Measurements from ENCODE around the gene ITGA2.
A peak's percentile ranks its signal among the peaks of the same experiment; 100 is the strongest.

DNA sequence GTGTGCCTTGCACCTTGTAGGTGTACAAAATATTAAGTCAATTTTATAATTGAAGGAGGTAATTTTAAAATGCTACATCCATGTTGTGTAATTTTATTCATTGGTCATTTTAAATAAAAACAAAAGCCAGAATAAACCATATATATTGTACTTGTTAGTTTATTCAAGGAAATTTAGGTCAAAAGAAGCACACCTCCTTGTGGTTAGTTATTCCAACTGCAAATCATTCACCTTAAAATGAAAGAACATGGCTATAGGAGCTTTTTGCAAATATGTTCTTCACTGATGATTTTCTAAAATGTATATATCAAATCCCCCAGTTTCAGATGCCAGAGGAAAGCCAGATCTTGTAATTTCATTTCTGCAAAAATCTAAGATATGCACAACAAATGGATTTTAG, 125.8 kb downstream of the ITGA2 start:
- no peak for TF ChIP-seq POLR2AphosphoS5 (IDR thresholded peaks at IDR 0.05)
- TF ChIP-seq, protein P1, sequence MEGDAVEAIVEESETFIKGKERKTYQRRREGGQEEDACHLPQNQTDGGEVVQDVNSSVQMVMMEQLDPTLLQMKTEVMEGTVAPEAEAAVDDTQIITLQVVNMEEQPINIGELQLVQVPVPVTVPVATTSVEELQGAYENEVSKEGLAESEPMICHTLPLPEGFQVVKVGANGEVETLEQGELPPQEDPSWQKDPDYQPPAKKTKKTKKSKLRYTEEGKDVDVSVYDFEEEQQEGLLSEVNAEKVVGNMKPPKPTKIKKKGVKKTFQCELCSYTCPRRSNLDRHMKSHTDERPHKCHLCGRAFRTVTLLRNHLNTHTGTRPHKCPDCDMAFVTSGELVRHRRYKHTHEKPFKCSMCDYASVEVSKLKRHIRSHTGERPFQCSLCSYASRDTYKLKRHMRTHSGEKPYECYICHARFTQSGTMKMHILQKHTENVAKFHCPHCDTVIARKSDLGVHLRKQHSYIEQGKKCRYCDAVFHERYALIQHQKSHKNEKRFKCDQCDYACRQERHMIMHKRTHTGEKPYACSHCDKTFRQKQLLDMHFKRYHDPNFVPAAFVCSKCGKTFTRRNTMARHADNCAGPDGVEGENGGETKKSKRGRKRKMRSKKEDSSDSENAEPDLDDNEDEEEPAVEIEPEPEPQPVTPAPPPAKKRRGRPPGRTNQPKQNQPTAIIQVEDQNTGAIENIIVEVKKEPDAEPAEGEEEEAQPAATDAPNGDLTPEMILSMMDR (IDR thresholded peaks at IDR 0.05): peak in 1 of 4 experiments; percentile 11
- no peak for TF ChIP-seq POLR2A (IDR thresholded peaks at IDR 0.05)

Measured in prostate gland (tissue), 2 donors.